HG02943 (cell line): ENCODE measurements around the gene CTU2.
"Not testable (repeated sequence)": the region's sequence is repeated elsewhere in the genome, so short reads cannot be mapped to it uniquely, and the experiment has no call there.

Experiments
- ATAC-seq: cut with Tn5 transposase; IDR thresholded peaks from one replicate; pipeline ENCODE4 v1.9.1; 2021; ENCODE audit warnings: mild to moderate bottlenecking, low read depth, moderate library complexity; ENCODE audit not compliant: unreplicated experiment

The CTU2 gene

GRCh38 chr16:88706229-88706964, at the start of gene CTU2, which contains the start of gene RNF166:
Gene CTU2 (plus strand): TSS chr16:88706503. CDS start chr16:88706531, 28 bp downstream.
Gene RNF166 (minus strand): TSS chr16:88706408. CDS start chr16:88706325, 83 bp downstream.
- peak; percentile 42 for ATAC-seq

- ATAC-seq: no peak
These were observed 48.9 kb upstream of the CTU2 start for GRCh38 chr16:88657371-88657770.

- ATAC-seq: no peak
These were observed 47.6 kb upstream of the CTU2 start for GRCh38 chr16:88658714-88659113.

- no peak for ATAC-seq
These were observed 47.1 kb upstream of the CTU2 start for GRCh38 chr16:88659160-88659559.

GRCh38 chr16:88661468-88661867, 44.8 kb upstream of the CTU2 start:
- ATAC-seq: no peak

- no peak for ATAC-seq
These were observed 44.0 kb upstream of the CTU2 start for GRCh38 chr16:88662222-88662842.

GRCh38 chr16:88662843-88663606, 43.3 kb upstream of the CTU2 start, which contains the start of gene MVD:
Gene MVD (minus strand): TSS chr16:88663091. CDS start chr16:88663080, 11 bp downstream.
- ATAC-seq: peak; percentile 91

GRCh38 chr16:88665148-88665547, 41.2 kb upstream of the CTU2 start:
- ATAC-seq: no peak

GRCh38 chr16:88665570-88665969, 40.7 kb upstream of the CTU2 start:
- no peak for ATAC-seq

GRCh38 chr16:88667461-88667860, 38.8 kb upstream of the CTU2 start:
- no peak for ATAC-seq

GRCh38 chr16:88669493-88669892, 36.8 kb upstream of the CTU2 start:
- not testable (repeated sequence) for ATAC-seq

GRCh38 chr16:88669980-88670379, 36.3 kb upstream of the CTU2 start:
- no peak for ATAC-seq

- ATAC-seq: no peak
These were observed 34.5 kb upstream of the CTU2 start for GRCh38 chr16:88671806-88672205.

- ATAC-seq: no peak
These were observed 33.5 kb upstream of the CTU2 start for GRCh38 chr16:88672776-88673175.

- no peak for ATAC-seq
These were observed 32.5 kb upstream of the CTU2 start for GRCh38 chr16:88673716-88674379.

GRCh38 chr16:88676502-88677242, 29.6 kb upstream of the CTU2 start:
- ATAC-seq: no peak

- ATAC-seq: no peak
These were observed 28.6 kb upstream of the CTU2 start for GRCh38 chr16:88677721-88678120.

GRCh38 chr16:88678224-88678979, 27.9 kb upstream of the CTU2 start:
- ATAC-seq: no peak

- ATAC-seq: no peak
These were observed 25.7 kb upstream of the CTU2 start for GRCh38 chr16:88680554-88681083.
